IPS-18c (cell line): ENCODE data around the gene NTM.

Experiments used
- H3K4me3 ChIP-seq: 2 replicates; pipeline ENCODE4 v1.7.0; 2013; ENCODE audit warnings: low read depth, mild to moderate bottlenecking, low read length, moderate library complexity; ENCODE audit not compliant: insufficient read depth
- H3K9me3 ChIP-seq: one replicate; pipeline ENCODE4 v1.6.1; 2013; ENCODE audit warnings: mild to moderate bottlenecking, low read length, moderate library complexity; ENCODE audit not compliant: control insufficient read depth, insufficient read depth

Gene NTM

DNA sequence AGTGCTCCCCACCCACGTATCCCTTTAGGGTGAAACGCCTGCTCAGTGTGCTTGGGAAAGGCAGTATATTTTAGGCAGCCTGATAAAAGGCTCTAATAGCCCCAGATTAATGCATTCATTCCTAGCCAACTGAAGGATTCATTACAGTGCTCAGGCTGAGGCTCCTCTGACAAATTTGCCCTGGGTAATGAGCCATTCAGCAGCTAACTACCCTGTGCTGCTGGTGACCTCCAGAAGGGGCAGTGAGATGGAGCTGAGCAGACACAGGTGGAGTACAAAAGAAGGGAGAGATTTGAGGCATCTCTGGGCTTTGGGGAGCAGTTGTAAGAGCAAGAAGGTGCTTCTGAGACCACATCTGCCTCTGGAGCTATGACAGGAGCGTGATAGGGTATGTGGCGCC is 817.0 kb downstream of the NTM start:
- no peak overlapping the region for H3K4me3 ChIP-seq
- peaks cover 4% of the 10 kb centered on the region for H3K9me3 ChIP-seq

DNA sequence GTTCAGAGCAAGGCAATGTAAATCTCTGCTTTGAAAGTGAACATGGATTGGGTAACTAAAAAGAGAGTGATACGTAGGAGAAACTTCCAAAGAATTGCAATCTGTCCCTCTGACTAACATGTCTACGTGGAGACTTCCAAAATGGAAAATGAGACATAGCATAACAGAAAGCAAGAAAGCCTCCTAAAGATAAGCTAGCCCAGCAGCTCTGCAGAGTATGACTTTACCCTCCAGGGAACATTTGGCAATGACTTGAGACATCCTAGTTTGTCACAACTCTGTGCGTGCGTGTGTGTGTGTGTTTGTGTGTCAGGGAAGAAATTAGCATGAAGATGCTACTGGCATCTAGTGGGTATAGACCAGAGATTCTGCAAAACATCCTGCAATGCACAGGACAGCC is 817.4 kb downstream of the NTM start:
- Histone ChIP-seq H3K4me3 (no peak overlapping the region), H3K9me3 (peaks cover 4% of the 10 kb centered on the region)

DNA sequence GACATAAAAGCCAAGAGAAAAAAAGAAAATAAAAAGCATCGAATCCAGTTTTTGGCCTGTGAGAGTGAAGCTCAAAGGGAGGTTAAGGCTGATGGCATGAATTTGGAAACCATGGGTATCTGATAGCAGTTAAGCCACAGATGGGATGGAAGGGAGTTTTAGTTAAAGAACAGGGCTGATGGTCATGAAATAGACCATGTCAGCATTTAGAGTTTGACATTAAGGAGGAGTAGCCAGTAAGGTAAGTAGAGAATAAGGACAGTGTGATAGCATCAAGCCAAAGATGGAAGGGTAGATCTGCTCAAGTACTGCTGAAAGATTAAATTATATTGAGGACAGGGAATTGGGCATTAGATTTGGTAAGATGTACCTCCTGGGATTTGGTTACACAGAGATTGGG is 826.5 kb downstream of the NTM start:
- no peak overlapping the region for H3K4me3 ChIP-seq
- no peaks in the 10 kb centered on the region for H3K9me3 ChIP-seq

DNA sequence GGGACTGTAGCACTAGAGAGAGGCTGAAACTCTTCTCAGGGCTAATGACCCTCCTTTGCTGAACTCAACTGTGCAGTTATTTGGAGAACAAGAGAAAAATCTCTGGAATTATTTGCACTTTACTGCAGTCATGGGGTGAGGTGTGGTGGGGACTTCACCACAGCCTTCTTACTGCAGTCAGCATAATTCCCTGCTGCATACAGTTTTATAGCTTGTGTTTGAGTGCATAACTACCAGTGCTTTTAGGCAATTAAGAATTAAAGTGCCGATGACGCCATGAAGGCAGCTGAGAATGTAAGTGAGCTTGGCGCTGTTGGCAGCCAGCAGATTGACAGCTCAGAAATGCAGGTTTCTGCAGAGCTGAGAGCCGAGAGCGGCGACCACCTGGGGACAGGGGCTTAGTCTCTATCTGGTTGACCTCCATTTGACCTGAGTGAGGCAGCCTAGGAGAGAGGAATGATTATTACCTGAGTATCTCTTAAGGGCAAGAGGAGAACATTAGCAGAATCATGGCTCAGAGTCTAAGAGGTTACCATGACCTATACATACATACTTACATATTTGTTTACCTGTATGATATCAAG is 830.0 kb downstream of the NTM start:
- Histone ChIP-seq H3K4me3 (no peak overlapping the region), H3K9me3 (no peaks in the 10 kb centered on the region)

DNA sequence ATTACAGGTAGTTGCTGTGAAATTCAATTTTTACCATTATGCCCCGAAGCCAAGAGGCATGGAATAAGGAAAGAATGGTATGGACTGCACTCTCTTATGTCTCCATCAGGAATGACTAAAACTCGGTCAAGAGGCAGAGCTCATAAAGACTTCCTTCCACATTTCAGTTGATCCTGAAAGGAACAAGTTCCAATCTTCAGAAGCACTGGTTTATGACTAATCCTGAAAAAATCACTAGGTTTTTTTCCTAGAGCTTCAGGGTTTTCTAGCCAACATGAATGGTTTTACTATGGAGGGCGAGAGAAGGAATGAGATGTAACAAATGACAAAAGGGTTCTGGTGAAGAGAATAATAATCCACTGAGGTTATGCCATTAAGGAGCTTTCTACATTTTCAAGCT is 832.2 kb downstream of the NTM start:
- H3K4me3 ChIP-seq: no peak overlapping the region
- H3K9me3 ChIP-seq: no peaks in the 10 kb centered on the region

DNA sequence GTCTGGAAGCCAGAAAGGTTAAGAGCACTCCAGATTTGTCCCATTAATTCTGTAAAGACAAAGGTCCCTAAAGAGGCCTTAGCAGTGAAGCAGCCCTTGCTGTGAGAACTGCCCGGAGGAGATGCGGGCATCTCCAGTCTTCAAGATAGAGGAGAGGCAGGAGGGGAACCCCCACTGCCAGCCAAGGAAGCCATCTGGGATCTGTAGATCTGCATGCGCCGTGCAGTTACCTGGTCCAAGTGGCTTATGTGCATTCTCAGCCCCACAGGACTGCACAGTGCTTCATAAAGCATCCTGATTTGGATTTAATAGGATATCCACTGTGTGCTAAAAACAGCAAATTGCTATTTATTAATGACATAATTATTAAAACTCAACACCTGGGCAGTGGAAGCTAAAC is 834.6 kb downstream of the NTM start:
- H3K9me3 ChIP-seq: no peaks in the 10 kb centered on the region

DNA sequence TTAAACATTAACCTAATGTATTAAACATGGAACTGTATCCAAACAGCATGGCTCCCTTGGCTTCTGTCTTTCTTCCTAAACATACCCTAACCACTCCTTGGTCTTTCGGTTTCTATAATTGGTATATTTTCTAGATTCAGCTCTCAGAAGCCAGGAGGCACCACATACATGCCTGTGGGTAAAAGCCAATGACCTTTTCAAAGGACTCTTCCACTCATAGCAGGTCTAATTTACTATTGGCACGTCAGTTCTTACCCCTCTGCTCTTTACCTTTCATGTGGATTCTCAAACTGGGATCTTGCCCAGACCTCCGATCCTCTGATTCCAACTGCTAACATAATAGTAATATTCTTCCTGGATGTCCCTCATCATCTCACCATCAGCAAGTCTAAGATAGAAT is 835.1 kb downstream of the NTM start:
- Histone ChIP-seq H3K9me3 (no peaks in the 10 kb centered on the region), H3K4me3 (no peak overlapping the region)

More for the DNA sequence above, 834.6 kb downstream of the NTM start:
- no peak overlapping the region for H3K4me3 ChIP-seq

DNA sequence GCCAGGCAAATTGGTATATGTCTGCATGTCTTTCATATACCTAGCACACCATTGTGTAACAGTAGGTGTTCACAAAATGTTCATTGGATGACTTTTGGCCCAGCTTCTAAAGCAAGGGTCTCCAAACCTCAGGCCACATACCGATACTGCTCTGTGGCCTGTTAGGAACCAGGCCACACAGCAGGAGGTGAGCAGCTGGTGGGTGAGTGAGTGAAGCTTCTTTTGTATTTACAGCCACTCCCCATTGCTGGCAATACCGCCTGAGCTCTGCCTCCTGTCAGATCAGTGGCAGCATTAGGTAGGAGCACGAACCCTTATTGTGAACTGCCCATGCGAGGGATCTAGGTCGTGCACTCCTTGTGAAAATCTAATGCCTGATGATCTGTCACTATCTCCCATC is 836.6 kb downstream of the NTM start:
- Histone ChIP-seq H3K9me3 (no peaks in the 10 kb centered on the region), H3K4me3 (no peak overlapping the region)

DNA sequence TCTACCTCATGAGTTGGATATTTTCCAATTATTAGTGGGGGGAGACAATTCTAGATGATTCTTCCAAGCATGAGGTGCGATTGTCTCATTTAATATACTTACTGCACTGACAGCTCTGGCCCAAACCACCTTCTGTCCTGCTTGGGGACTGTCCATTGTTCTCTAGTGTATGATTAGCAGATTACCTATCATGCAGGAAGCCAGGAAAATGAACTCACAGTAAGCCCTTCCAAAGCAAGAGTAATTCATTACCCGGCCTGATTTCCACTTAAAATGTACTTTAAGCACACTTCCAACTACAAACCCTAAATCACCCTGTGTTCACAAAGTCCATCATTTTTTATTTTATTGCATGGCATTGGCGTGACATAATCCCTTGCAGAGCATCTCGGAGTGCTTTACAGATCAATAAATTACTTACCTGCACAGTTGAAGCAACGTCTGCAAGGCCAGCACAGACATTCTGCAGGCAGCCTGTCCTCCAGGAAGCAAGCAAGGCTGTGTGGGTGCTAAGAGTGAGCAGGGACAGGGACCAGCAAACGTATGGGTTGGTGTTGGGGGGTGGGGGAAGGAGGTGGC is 838.2 kb downstream of the NTM start:
- peaks cover 4% of the 10 kb centered on the region for H3K9me3 ChIP-seq
- no peak overlapping the region for H3K4me3 ChIP-seq

DNA sequence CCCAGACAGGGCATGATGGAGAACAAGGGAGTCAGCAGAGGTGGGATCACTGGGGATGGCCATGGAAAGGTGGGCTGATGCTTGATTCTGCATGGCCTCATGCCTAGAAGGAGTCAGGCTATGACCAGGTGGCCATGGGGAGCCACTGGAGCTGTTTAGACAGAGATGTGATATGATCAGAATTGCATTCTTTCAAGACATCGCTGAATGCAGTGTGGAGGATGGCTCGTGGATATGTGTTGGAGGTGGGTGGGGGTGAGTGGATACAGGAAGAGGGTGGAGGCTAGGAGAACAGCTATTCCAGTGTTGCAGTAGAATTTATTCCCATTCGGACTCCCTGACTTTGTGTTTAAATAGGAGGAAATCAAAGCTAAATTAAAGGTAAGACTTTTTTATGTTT is 841.1 kb downstream of the NTM start:
- no peak overlapping the region for H3K4me3 ChIP-seq
- H3K9me3 ChIP-seq: peaks cover 4% of the 10 kb centered on the region

DNA sequence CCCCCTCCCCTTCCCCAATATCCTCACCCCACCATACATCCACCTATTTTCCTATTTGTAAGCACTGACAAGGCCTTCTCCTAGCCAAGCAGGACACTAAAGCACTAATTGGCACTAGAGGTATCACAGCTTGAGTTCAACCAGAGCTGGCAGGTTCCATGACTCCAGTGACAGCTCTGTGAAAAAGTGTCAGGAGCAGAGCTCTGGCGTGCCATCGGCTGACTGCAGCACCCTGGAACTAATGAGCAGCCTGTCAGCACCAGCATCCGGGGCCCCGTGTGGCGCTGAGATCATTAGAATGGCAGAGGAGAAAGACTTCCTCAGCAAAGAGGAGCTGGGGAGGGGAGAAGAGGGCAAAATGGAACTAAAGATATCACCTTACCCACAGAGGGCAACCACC is 847.4 kb downstream of the NTM start:
- H3K4me3 ChIP-seq: no peak overlapping the region
- H3K9me3 ChIP-seq: peaks cover 4% of the 10 kb centered on the region

DNA sequence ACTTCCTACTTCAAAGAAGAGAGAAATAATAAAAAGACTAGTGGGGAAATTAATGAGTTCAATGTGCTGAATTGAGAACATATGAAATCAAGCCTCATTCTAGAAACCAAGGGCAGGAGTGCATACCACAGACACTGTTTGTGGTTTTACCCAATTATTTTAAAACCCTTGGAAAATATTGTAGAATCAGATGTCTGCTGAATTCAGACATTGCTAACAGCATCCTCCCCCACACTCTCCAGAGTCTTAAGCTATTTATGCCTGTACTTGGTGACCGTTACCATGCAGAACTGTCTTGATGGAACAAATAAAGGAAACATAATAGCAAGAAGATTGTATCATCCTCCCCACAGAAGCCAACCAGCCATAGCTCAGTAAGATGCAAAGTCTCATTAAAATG is 850.1 kb downstream of the NTM start:
- Histone ChIP-seq H3K9me3 (peaks cover 2% of the 10 kb centered on the region), H3K4me3 (no peak overlapping the region)

DNA sequence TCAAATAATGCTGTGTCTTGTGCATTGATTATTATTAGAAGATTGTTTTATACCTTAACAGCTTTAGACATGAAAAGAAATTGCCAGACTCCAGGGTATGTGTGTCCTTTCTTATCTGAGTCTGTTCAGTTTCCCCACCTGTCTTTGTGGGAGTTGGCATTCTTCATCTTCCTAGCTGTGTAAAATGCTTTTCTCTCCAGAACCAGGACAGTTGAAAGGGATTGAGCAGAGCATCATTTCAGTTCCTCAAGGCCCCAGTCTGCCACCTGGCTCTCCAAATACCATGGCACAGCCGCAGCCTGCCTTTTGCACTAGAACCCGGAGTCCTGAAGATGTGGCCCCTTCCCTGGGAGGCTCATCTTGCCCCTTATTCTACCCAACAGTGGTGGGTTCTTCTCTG is 851.9 kb downstream of the NTM start:
- H3K4me3 ChIP-seq: no peak overlapping the region
- peaks cover 2% of the 10 kb centered on the region for H3K9me3 ChIP-seq

DNA sequence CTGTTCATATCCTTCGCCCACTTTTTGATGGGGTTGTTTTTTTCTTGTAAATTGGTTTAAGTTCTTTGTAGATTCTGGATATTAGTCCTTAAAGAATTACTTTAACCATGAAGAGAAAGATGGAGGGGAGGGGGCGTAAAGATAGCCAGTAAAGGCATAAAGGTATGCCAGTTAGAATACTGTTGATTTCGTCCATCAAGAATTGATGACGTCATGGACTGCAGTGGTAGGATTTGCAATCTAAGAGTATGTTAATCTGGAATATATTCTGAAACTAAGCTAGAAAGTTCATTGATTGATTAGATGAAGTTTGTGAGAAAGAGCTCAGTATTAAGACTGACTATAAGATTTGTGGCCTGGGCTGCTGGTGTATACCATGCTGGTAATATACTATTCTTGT is 856.1 kb downstream of the NTM start:
- H3K9me3 ChIP-seq: peaks cover 5% of the 10 kb centered on the region
- no peak overlapping the region for H3K4me3 ChIP-seq

DNA sequence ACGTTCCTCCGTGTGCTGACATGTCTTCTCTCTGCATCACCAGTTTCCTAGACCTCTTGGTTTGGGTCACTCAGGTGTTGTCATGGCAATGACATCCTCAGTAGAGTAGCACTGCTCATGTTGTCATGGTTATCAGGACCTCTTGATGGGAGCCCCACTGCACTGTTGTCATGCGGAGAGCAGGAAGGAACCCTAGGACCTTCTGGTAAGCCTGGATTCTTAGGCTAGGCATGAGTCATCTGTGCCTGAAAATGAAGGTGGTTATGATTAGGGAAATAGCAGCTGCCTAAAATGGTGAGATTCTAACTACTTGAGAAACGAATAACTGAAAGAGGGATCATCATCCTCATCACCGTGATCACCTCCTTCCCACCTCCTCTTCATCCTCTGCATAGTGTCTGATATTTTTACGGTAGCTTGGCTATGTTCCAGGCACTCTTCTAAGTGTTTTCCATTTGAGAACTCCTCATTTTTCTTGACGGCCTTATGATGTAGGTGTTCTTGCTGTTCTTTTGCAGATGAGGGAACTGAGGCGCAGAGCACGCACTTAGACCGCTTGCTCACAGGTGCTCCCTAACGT is 858.4 kb downstream of the NTM start:
- Histone ChIP-seq H3K9me3 (peaks cover 5% of the 10 kb centered on the region), H3K4me3 (no peak overlapping the region)

DNA sequence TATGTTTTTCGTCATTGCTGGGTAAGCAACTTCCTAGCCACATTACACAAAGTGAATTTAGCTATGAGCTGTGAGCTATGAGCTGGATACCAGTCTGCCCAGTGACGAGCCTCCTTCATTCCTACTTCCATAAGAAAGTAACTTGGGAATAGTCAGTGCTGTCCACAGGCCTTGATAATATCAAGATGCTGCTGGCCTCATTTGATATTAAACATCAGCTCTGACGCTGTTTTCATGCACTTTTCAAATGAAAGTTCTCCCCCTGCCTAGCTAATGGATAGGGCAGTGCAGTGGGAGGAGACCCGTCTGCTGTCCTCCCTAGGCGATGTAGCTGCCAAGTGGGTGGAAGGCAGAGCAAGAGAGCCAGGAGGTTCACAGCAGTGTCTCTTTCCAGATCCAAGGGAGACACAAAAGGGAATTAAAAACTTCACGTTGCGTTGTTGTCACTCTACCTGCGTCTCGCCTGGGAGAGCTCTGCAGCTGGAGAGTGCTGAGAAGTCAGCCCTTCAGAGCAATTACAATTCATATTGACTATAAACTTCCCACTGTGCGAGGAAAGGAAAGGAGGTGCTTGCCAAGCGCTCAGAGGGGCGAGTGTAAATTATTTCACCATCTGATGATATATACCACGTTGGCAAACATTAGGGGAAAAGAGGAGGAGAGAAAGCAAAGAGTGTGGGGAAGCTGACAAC is 861.4 kb downstream of the NTM start:
- Histone ChIP-seq H3K9me3 (peaks cover 3% of the 10 kb centered on the region), H3K4me3 (no peak overlapping the region)

DNA sequence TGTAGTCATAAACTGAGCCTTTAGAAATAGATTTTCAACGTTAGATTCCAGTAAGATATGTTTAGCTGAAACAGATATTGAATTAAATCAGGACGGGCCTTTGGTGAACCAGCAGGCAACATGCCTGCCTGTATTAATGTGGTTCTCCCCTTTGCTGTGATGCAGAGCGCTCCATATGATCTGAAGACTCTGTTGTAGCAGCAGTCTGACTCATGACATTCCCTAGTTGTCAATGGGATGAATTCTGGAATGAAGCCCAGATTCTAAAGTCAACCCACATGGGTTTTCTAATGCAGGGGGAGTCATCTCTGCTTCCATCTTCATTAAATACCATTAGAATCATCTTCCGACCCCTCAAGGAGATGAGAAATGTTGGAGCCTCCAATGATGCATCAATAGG is 864.5 kb downstream of the NTM start:
- H3K4me3 ChIP-seq: no peak overlapping the region

DNA sequence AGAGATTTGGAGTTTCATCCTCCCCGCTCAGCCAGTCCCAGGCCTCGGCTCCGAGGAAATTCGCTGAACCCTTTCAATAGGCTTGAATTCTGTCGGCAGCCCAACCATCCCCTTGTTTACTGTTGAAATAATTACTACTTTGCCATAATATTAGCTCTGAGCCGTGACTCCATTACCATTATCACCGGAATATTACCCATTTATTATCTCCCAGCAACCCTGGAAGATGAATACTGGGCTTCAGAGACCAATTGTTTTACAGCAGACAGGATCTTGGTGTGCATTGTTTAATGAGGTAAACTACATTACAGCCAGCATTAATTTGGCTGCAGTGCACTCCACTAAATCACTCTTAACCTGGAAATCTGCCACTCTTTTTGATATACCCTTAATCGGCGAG is 867.4 kb downstream of the NTM start:
- no peak overlapping the region for H3K4me3 ChIP-seq
- H3K9me3 ChIP-seq: no peaks in the 10 kb centered on the region

More for the DNA sequence above, 864.5 kb downstream of the NTM start:
- no peaks in the 10 kb centered on the region for H3K9me3 ChIP-seq
